Rectal smooth muscle tissue (tissue), 1 donor: ENCODE results near the gene TRPM8.
"Not testable (repeated sequence)": the region's sequence is repeated elsewhere in the genome, so short reads cannot be mapped to it uniquely, and the experiment has no call there.

Experiments used
- H3K27ac ChIP-seq: one replicate; pipeline ENCODE4 v1.7.0; 2013; ENCODE audit warnings: low read depth, low read length, inconsistent platforms
- H3K27me3 ChIP-seq: one replicate; pipeline ENCODE4 v1.7.0; 2013; ENCODE audit warnings: low read length; ENCODE audit not compliant: control insufficient read depth, insufficient read depth
- H3K36me3 ChIP-seq: one replicate; pipeline ENCODE4 v1.7.0; 2013; ENCODE audit warnings: low read length; ENCODE audit not compliant: control insufficient read depth, insufficient read depth
- H3K4me1 ChIP-seq: one replicate; pipeline ENCODE4 v1.7.0; 2013; ENCODE audit warnings: low read length; ENCODE audit not compliant: control insufficient read depth, insufficient read depth
- H3K4me3 ChIP-seq: one replicate; pipeline ENCODE4 v1.7.0; 2013; ENCODE audit warnings: low read length
- H3K9ac ChIP-seq: one replicate; pipeline ENCODE4 v1.7.0; 2013; ENCODE audit warnings: low read length

Gene TRPM8

GRCh38 chr2:233967164-233967563 is 50.0 kb downstream of the TRPM8 start:
- Histone ChIP-seq H3K4me3 (no peak overlapping the region), H3K36me3 (no peaks in the 10 kb centered on the region), H3K4me1 (no peaks in the 10 kb centered on the region), H3K9ac (no peak overlapping the region), H3K27ac (no peak overlapping the region), H3K27me3 (no peaks in the 10 kb centered on the region)

GRCh38 chr2:233968556-233968955 is 51.4 kb downstream of the TRPM8 start:
- Histone ChIP-seq H3K4me1 (no peaks in the 10 kb centered on the region), H3K4me3 (no peak overlapping the region), H3K9ac (no peak overlapping the region), H3K36me3 (no peaks in the 10 kb centered on the region), H3K27me3 (no peaks in the 10 kb centered on the region), H3K27ac (no peak overlapping the region)

- not testable (repeated sequence) for H3K4me1 ChIP-seq, H3K27ac ChIP-seq, H3K27me3 ChIP-seq, H3K4me3 ChIP-seq, H3K36me3 ChIP-seq, H3K9ac ChIP-seq
Observed at GRCh38 chr2:233972460-233972859, 55.3 kb downstream of the TRPM8 start.

- no peaks in the 10 kb centered on the region for H3K36me3 ChIP-seq
- no peak overlapping the region for H3K9ac ChIP-seq
- no peaks in the 10 kb centered on the region for H3K27me3 ChIP-seq
- no peak overlapping the region for H3K27ac ChIP-seq
- no peaks in the 10 kb centered on the region for H3K4me1 ChIP-seq
- H3K4me3 ChIP-seq = no peak overlapping the region
Observed at GRCh38 chr2:233972941-233973575, 55.9 kb downstream of the TRPM8 start.

- Histone ChIP-seq H3K9ac (no peak overlapping the region), H3K36me3 (no peaks in the 10 kb centered on the region), H3K27me3 (no peaks in the 10 kb centered on the region), H3K4me3 (no peak overlapping the region), H3K27ac (no peak overlapping the region), H3K4me1 (no peaks in the 10 kb centered on the region)
Observed at GRCh38 chr2:233973786-233974185, 56.6 kb downstream of the TRPM8 start.

- H3K27me3 ChIP-seq = no peaks in the 10 kb centered on the region
- no peak overlapping the region for H3K27ac ChIP-seq
- H3K4me1 ChIP-seq = no peaks in the 10 kb centered on the region
- no peak overlapping the region for H3K4me3 ChIP-seq
- no peaks in the 10 kb centered on the region for H3K36me3 ChIP-seq
- H3K9ac ChIP-seq = no peak overlapping the region
Observed at GRCh38 chr2:233974530-233975071, 57.4 kb downstream of the TRPM8 start.

GRCh38 chr2:233976087-233976486 is 58.9 kb downstream of the TRPM8 start:
- H3K9ac ChIP-seq = no peak overlapping the region
- no peaks in the 10 kb centered on the region for H3K4me1 ChIP-seq
- no peaks in the 10 kb centered on the region for H3K27me3 ChIP-seq
- no peak overlapping the region for H3K4me3 ChIP-seq
- H3K36me3 ChIP-seq = no peaks in the 10 kb centered on the region
- no peak overlapping the region for H3K27ac ChIP-seq

- H3K36me3 ChIP-seq = no peaks in the 10 kb centered on the region
- H3K4me3 ChIP-seq = no peak overlapping the region
- no peak overlapping the region for H3K27ac ChIP-seq
- H3K9ac ChIP-seq = no peak overlapping the region
- H3K27me3 ChIP-seq = no peaks in the 10 kb centered on the region
- no peaks in the 10 kb centered on the region for H3K4me1 ChIP-seq
Observed at GRCh38 chr2:233976690-233977294, 59.6 kb downstream of the TRPM8 start.

- H3K9ac ChIP-seq = no peak overlapping the region
- no peaks in the 10 kb centered on the region for H3K27me3 ChIP-seq
- no peaks in the 10 kb centered on the region for H3K36me3 ChIP-seq
- no peak overlapping the region for H3K4me3 ChIP-seq
- H3K27ac ChIP-seq = no peak overlapping the region
- no peaks in the 10 kb centered on the region for H3K4me1 ChIP-seq
Observed at GRCh38 chr2:233977296-233977837, 60.2 kb downstream of the TRPM8 start.

GRCh38 chr2:233979748-233980147 is 62.6 kb downstream of the TRPM8 start:
- Histone ChIP-seq H3K27ac (no peak overlapping the region), H3K27me3 (no peaks in the 10 kb centered on the region), H3K4me1 (no peaks in the 10 kb centered on the region), H3K36me3 (no peaks in the 10 kb centered on the region), H3K9ac (no peak overlapping the region), H3K4me3 (no peak overlapping the region)

GRCh38 chr2:233980955-233981561 is 63.9 kb downstream of the TRPM8 start:
- H3K27ac ChIP-seq = no peak overlapping the region
- H3K36me3 ChIP-seq = no peaks in the 10 kb centered on the region
- no peak overlapping the region for H3K9ac ChIP-seq
- H3K4me1 ChIP-seq = no peaks in the 10 kb centered on the region
- H3K27me3 ChIP-seq = no peaks in the 10 kb centered on the region
- H3K4me3 ChIP-seq = no peak overlapping the region

- Histone ChIP-seq H3K4me1 (no peaks in the 10 kb centered on the region), H3K27ac (no peak overlapping the region), H3K27me3 (no peaks in the 10 kb centered on the region)
Observed at GRCh38 chr2:233981574-233982420, 64.6 kb downstream of the TRPM8 start.

More at GRCh38 chr2:233981574-233982420, 64.6 kb downstream of the TRPM8 start:
- Histone ChIP-seq H3K4me3 (no peak overlapping the region), H3K9ac (no peak overlapping the region), H3K36me3 (no peaks in the 10 kb centered on the region)
